GM21786 (cell line): ENCODE data around the gene CIITA.
"Not testable (repeated sequence)": the region's sequence is repeated elsewhere in the genome, so short reads cannot be mapped to it uniquely, and the experiment has no call there.

Experiments used
- ATAC-seq: cut with Tn5 transposase; IDR thresholded peaks from one replicate; pipeline ENCODE4 v1.9.1; 2021; ENCODE audit not compliant: unreplicated experiment

The CIITA gene

DNA sequence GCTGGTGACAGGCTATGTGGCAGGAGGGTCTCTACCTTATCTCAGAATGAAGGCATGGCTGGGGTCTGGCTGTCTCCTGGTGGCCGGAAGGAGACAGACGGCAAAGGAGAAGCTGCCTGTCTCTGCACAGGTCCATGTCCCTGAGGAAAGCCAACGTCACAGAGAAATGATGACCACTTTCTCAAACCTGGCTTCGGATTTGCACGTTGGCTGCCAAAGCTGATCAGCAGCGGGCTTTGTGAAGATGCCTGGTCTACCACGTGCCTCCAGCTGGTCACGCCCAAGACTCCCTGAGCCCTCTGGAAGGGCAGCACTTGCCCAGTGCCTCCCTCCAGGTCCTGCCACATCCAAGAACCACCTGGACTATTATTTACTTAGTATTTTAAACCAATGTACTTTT lies 56.9 kb downstream of the CIITA start:
- ATAC-seq, result no peak

- ATAC-seq, result no peak
Measured at GRCh38 chr16:10934325-10935107, 57.5 kb downstream of the CIITA start.

- no peak for ATAC-seq
Measured at GRCh38 chr16:10935226-10935915, 58.4 kb downstream of the CIITA start.

DNA sequence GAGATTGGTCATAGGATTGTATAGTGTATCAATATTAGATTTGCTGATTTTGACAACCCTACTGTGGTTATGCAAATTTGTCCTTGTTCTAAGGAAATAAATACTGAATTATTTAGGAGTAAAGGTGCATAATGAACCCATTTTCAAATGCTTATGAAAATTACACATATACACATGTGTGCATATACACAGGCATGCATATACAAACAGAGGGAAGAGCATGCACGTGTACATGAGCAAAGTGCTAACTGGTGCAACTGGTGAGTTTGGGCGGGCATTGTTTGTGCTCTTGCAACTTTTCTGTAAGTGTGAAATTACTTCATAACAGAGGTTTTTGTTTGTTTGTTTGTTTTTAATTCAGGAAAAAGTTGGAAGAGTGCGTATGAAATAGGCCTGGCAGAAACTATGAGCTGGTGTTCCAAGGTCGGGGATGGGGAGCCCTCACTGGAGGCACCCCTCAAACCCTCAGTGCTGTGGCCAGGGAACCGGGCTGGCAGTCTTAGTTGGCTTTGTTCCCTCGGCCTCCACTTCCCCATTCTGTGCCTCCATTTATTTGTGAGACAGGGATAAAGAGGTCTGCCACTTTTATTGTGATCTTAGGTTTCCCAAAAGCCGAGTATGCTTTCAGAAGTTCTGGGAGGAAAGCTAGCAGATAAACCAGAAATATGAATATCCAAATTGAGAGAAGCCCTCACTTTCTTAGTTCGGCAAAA lies 59.4 kb downstream of the CIITA start:
- ATAC-seq, result no peak

DNA sequence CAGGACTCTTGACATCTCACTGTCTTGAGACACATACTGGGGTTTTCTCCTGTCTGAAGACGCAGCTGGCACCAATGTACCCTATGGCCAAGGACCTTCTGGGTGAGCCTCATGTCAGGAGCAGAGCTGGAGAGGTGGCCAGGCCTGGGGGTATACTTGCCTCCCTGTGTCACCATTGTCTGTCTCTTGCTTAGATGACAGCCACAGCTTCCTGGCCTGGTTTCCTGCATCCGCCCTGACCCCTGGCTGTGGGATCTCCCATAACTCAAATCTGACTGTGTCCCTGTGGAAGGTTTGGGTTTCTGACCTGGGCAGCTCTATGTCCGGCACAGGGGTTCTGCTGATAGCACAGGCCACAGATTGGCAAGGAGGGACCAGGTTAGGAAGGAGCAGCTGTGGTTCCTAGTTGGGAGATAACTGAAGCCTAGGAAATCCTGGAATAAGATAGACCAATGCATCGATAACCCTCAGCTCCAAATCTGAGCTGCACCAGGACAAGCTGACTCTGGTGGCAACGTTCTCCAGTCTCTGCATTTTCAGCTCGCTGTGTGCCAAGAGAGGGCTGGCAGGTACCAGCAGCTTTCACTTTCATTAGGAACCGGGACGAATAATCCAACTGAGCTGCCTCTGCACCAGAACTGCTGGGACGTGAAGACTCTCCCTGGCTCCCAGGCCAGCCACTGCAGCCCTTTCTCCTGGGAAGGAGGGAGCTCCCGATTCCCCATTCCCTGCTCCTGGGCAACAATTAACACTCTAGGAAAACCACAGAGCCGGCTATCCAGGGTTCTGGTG lies 60.3 kb downstream of the CIITA start:
- no peak for ATAC-seq

DNA sequence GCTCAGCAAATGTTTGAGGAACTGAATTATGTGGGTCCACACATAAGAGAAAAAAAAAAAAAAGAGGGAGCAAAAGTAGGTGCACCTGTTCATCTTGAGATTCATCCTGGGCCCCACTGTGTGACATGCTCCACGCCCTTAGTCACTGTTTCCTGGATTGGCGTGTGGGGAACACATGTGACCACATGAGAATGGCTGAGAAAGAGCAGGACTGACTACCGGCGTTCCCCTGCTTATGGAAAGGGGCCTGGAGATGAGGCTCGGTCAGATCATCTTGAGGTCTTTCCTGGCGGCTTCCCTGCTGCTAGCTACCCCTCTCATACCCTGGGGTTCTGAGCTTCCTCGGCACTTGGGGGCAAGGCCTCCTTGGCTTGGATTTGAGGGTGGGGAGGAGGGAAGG lies 61.3 kb downstream of the CIITA start:
- ATAC-seq, result no peak

DNA sequence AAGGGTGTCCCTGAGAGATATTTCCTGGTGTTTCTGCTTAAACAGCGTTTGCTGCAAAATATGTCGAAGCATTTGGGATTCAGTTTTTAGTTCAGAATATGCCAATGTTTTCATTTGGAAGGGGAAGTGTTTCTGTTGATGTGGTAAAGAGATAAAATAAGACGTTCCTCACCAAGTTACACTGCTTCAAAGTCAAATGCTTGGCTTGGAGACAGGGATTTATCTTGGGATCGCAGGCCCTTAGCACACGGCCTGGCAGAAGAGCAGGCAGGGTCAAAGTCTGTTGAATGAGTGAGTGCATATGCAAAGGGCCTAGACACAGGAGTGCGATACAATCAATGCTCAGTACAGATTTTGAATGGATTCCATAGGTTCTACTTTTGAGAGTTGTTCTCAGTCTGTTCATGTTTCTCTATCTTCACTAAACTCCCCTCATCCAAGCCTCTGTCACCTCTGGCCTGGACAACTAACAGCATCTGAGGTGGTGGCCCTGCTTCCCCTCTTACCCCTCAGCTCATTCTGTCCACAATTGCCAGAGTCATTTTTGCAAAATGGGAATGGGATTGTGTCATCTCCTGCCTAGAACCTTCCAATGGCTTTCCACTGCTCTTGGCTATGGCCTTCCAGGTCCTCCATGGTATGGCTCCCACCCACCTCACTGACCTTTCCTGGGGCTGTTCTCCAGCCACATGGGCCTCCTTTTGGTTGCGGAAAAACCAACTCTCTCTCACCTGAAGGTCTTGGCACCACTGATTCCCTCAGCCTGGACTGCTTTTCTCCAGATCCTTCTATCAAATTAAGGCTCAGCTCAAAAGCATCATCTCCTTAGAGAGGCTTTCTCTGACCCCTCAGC lies 62.0 kb downstream of the CIITA start:
- no peak for ATAC-seq

- no peak for ATAC-seq
Measured at GRCh38 chr16:10939649-10940234, 62.7 kb downstream of the CIITA start.

GRCh38 chr16:10940501-10941079 lies 63.6 kb downstream of the CIITA start:
- ATAC-seq, result no peak

- no peak for ATAC-seq
Measured at GRCh38 chr16:10941127-10941933, 64.3 kb downstream of the CIITA start.

GRCh38 chr16:10941935-10942351 lies 64.9 kb downstream of the CIITA start:
- not testable (repeated sequence) for ATAC-seq

GRCh38 chr16:10942352-10943063 lies 65.5 kb downstream of the CIITA start, which contains the start of gene DEXI:
Gene DEXI (minus strand): TSS chr16:10942468. CDS start chr16:10942005, 463 bp downstream.
- peak; percentile 49 for ATAC-seq

GRCh38 chr16:10943064-10943353 lies 66.0 kb downstream of the CIITA start:
- ATAC-seq, result no peak

DNA sequence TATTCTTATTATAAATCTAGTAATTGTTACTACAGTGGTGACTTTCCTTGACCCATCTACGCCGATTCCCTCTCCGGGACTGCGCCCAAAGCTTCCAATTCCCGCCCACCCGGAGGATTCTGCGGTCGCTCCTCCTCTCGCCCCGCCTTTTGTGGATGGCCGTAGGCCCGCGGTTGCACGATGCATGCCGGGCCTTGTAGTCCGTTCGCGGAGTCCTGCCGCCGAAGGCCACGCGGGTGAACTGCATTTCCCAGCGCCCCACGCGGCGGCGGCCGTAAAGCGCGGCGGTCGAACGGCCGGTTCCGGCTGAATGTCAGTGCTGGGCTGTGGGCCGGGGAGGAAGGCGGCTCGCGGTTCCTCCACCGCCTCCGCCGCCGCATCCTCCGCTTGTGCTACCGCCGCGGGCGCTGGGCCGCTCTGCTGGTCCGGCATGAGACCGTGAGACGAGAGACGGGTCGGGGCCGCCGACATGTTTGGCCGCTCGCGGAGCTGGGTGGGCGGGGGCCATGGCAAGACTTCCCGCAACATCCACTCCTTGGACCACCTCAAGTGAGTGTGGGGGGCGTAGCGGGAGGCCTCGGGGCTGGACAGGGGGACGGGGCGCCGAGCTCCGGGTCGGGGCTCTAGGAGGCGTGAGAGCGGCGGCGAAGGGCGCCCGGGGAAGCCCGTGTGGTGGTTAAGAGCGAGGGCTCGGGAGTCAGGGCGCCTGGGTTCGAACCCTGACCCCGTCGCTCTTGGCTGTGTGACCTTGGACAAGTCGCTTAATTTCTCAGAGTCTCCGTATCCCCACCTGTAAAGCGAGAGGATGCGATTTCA lies 67.5 kb downstream of the CIITA start, which contains the start of gene CLEC16A:
CLEC16A (plus strand) TSS at position 316 of the 816 bp plus-strand sequence; CDS start at position 470, 154 bp downstream.
- ATAC-seq, result peak; percentile 69

- no peak for ATAC-seq
Measured at GRCh38 chr16:10945065-10945787, 68.2 kb downstream of the CIITA start.

GRCh38 chr16:10946308-10946707 lies 69.3 kb downstream of the CIITA start:
- ATAC-seq, result no peak
